ENCODE data around the gene XCL2.
A peak's percentile ranks its signal among the peaks of the same experiment; 100 is the strongest.
"Not testable (repeated sequence)": the region's sequence is repeated elsewhere in the genome, so short reads cannot be mapped to it uniquely, and the experiment has no call there.

The XCL2 gene

DNA sequence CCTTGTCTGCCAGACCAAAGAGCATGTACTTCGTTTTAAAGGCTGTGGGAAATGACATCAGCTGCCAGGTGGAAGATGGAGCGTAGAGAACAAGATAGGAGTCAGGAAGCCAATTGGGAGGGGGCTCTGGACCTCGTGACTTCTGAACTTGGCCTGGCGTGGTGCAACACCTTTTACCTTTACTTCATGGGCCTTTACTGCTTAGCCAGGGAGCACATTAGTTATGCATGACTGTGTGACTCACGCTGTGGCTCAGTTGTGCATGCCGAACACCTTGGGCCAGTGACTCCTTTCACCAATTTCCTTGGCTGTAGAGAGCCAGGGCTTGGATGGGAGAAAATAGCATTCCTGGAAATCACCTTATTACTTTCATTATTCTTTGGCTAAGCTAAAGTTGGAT, 39.8 kb upstream of the XCL2 start:
- H3K9me3 Mint-ChIP-seq: peaks cover 3% of the 10 kb centered on the region
- peaks cover 42% of the 10 kb centered on the region for H3K4me1 Mint-ChIP-seq
- DNase-seq: no peak
- peak overlapping the region; percentile 2 for H3K27ac Mint-ChIP-seq
- TF ChIP-seq, protein P1, sequence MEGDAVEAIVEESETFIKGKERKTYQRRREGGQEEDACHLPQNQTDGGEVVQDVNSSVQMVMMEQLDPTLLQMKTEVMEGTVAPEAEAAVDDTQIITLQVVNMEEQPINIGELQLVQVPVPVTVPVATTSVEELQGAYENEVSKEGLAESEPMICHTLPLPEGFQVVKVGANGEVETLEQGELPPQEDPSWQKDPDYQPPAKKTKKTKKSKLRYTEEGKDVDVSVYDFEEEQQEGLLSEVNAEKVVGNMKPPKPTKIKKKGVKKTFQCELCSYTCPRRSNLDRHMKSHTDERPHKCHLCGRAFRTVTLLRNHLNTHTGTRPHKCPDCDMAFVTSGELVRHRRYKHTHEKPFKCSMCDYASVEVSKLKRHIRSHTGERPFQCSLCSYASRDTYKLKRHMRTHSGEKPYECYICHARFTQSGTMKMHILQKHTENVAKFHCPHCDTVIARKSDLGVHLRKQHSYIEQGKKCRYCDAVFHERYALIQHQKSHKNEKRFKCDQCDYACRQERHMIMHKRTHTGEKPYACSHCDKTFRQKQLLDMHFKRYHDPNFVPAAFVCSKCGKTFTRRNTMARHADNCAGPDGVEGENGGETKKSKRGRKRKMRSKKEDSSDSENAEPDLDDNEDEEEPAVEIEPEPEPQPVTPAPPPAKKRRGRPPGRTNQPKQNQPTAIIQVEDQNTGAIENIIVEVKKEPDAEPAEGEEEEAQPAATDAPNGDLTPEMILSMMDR (IDR thresholded peaks at IDR 0.05): no peak
- no peak overlapping the region for H3K4me3 Mint-ChIP-seq
- no peaks in the 10 kb centered on the region for H3K27me3 Mint-ChIP-seq (ENCODE audit: low read depth, poor library complexity)
- no peaks in the 10 kb centered on the region for H3K36me3 Mint-ChIP-seq (ENCODE audit: low read depth)

DNA sequence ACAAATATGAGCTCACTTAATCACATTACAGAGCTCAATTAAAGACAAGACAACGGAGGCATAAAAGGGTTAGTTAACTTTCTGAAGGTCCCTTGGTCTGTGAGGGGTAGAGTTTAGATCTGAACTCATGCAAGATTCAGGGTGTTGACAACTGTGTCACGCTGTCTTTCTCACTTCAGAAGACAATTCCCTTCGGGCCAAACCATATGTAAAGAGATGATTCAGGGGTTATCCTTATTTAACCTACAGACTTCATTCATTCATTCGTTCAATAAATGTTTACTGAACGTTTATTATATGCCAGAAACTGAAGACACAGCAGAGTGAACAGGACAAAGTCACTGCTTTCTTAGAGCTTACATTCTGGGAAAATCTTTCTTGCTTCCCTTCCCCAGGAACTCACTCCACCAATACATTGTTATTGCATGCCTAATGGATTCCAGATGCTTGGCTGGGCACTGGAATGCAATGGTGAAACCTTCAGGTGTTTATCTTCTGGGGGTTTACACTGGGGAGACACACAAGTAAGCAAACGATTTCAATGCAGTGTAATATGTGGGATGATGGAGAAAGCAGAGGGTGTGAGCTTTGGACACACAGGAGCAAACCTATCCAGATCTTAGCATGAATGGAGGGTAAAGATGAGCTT, 39.0 kb upstream of the XCL2 start:
- Mint-ChIP-seq H3K9me3 (peaks cover 3% of the 10 kb centered on the region), H3K27ac (peak overlapping the region; percentile 24), H3K36me3 (ENCODE audit: low read depth) (no peaks in the 10 kb centered on the region), H3K4me1 (peaks cover 42% of the 10 kb centered on the region), H3K4me3 (no peak overlapping the region), H3K27me3 (ENCODE audit: low read depth, poor library complexity) (no peaks in the 10 kb centered on the region)
- peak; percentile 22 for DNase-seq
- TF ChIP-seq, protein P1 (IDR thresholded peaks at IDR 0.05): no peak

DNA sequence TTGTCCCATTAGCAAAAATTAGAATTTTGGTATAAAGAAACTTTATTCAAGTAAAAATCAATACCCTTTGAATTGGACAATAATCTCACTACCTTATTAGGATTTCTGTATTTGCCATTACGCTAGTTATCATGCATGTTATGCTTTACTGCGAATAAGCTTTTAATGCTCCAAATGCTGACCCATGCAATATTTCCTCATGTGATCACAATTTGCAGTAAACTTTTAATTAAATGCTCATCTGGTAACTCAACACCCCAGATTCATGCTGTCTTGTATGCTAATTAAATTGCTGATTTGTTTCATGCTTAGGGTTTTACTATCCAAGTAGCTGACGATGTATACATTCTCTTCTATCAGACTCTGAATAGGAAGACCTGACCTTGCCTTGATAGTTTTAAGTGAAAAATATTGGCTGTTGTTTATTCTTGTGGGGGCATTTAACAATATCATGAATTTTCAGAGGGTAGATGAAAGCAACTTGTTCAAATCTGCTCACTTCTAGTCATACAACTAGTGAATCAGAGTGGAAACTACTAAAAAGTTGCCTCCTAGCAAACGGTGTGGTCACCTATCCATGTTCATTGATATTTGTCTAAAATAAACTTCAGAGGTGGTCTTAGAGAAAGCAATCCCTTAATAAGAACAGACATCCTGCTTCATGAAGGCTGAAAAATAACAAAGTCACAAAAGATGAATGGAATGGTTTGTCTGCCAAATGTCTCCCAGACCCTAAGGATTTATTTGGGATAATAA, 38.2 kb upstream of the XCL2 start:
- Mint-ChIP-seq H3K27me3 (ENCODE audit: low read depth, poor library complexity) (no peaks in the 10 kb centered on the region), H3K4me1 (peaks cover 42% of the 10 kb centered on the region), H3K27ac (no peak overlapping the region), H3K36me3 (ENCODE audit: low read depth) (no peaks in the 10 kb centered on the region), H3K4me3 (no peak overlapping the region), H3K9me3 (no peaks in the 10 kb centered on the region)
- no peak for DNase-seq
- TF ChIP-seq, protein P1 (IDR thresholded peaks at IDR 0.05): no peak

DNA sequence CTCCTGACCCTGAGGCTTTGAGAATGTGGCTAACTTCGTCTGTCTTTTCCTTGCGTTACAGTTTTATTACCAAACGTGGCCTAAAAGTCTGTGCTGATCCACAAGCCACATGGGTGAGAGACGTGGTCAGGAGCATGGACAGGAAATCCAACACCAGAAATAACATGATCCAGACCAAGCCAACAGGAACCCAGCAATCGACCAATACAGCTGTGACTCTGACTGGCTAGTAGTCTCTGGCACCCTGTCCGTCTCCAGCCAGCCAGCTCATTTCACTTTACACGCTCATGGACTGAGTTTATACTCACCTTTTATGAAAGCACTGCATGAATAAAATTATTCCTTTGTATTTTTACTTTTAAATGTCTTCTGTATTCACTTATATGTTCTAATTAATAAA, 37.2 kb upstream of the XCL2 start:
- H3K4me1 Mint-ChIP-seq: peaks cover 41% of the 10 kb centered on the region
- H3K9me3 Mint-ChIP-seq; H3K27me3 Mint-ChIP-seq (ENCODE audit: low read depth, poor library complexity); DNase-seq; H3K27ac Mint-ChIP-seq; H3K36me3 Mint-ChIP-seq (ENCODE audit: low read depth); H3K4me3 Mint-ChIP-seq: not testable (repeated sequence)

DNA sequence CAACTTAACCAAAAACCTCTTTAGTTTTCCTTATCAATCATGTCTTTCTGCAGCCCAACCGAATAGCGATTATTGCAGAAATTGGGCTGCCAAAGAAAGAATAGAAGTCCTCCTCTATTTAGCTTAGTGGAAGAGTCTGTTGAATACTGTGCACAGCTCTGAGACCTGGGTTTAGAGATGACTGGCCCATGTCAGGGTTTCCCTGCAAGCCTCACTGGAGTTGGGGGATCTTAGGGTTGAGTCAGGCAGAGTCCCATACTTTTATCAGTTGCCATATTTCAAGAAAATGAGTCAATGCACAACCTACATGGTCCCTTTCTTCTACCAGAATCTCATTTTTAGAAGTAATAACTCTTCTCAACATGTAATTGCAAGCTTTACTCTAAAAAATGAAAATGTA, 36.5 kb upstream of the XCL2 start:
- not testable (repeated sequence) for DNase-seq; H3K36me3 Mint-ChIP-seq (ENCODE audit: low read depth); H3K4me3 Mint-ChIP-seq; H3K27me3 Mint-ChIP-seq (ENCODE audit: low read depth, poor library complexity); H3K9me3 Mint-ChIP-seq; H3K27ac Mint-ChIP-seq
- H3K4me1 Mint-ChIP-seq: peaks cover 34% of the 10 kb centered on the region

DNA sequence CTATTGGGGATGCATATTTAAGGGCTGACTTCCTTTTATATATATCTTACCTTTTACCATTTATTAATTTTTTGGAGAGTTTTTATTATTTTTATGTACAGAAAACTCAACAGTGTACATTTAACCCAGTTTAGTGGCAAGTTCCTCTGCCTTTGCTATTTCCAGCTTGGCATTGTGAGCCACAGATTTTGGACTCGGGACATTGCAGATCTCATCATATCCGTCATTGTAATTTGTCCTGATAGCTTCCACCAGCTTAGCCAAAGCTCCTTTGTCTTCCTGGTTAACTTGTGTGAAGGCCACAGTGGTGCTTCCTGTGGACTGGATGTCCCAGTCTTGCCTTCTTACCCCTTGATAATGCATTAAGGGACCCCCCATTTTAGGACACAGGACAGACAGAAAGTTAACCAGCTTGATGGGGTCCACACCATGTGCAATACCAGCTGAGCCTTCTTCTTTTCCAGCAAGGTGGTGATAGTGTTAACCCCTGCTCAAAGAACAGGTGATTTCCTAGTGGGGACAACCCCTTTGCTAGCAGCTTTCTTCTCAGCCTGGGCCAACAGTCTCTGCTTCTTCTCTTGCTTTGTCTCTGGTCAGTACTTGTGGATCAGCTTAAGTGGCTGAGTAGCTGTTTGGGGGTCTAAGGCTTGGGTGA, 34.9 kb upstream of the XCL2 start:
- H3K9me3 Mint-ChIP-seq; H3K4me3 Mint-ChIP-seq; H3K27ac Mint-ChIP-seq; DNase-seq; H3K27me3 Mint-ChIP-seq (ENCODE audit: low read depth, poor library complexity); H3K36me3 Mint-ChIP-seq (ENCODE audit: low read depth): not testable (repeated sequence)
- peaks cover 18% of the 10 kb centered on the region for H3K4me1 Mint-ChIP-seq

DNA sequence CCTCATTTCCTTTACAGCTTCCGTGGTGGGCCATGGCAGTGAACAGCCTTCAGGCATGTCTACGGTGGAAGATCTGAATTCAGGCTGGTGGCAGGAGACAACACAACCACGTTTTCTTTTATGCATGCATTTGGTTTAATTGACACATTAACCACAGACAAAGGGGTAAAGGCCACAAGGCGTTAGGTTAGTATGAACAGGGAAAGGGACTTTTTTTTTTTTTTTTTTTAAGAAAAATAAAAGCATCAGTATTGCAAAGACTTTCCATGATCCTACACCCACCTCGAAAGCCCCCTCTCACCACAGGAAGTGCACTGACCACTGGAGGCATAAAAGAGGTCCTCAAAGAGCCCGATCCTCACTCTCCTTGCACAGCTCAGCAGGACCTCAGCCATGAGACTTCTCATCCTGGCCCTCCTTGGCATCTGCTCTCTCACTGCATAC, 32.5 kb upstream of the XCL2 start, which contains the start of gene XCL1:
XCL1 (plus strand) TSS at position 361 of the 444 bp plus-strand sequence; CDS start at position 394, 33 bp downstream.
- not testable (repeated sequence) for H3K4me3 Mint-ChIP-seq; H3K9me3 Mint-ChIP-seq; H3K27me3 Mint-ChIP-seq (ENCODE audit: low read depth, poor library complexity); H3K4me1 Mint-ChIP-seq; H3K27ac Mint-ChIP-seq; DNase-seq; H3K36me3 Mint-ChIP-seq (ENCODE audit: low read depth)
